ENCODE results near the gene FSCN2.

DNA sequence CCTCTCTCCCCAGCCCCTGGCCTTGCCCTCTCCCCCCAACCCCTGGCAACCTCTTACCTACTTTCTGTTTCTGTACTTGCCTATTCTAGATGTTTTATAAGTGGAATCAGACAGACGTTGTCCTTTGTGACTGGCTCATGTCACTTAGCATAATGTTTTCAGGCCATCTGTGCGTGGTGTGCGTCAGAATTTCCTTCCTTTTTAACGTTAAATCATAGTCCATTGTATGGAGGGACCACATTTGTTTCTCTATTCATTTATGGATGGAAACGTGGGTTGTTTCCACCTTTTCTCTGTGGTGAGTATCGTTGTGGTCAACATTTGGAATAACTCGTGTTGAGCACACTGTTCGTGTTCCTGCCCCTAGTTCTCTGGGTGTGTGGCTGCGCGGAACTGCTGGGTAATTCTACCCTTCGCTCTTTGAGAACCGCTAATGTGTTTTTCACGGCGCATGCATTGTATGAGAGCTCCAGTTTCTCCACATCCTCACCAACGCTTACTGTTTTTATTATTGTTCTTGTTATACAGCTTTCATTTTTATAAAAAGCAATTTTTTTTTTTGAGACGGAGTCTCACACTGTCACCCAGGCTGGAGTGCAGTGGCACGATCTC, 41.9 kb upstream of the FSCN2 start:
- TF ChIP-seq ZNF217 (IDR thresholded peaks at IDR 0.05) (no peak), HDGF (IDR thresholded peaks at IDR 0.05) (no peak), POLR2AphosphoS5 (IDR thresholded peaks at IDR 0.05; ENCODE audit: low read length) (no peak), GABPA (IDR thresholded peaks at IDR 0.05; ENCODE audit: low read depth) (no peak), RFX5 (IDR thresholded peaks at IDR 0.05; ENCODE audit: low read depth, low read length) (no peak), ZNF274 (IDR thresholded peaks at IDR 0.05; ENCODE audit: insufficient read depth, insufficient read length) (no peak), CEBPB (IDR thresholded peaks at IDR 0.05; ENCODE audit: borderline replicate concordance in 1 of 2, low read depth in 2 of 2, low read length in 2 of 2) (no peak), SRF (IDR thresholded peaks at IDR 0.05; ENCODE audit: low read depth in 2 of 2, low read length in 2 of 2) (no peak), POLR2A (IDR thresholded peaks at IDR 0.05; ENCODE audit: low read depth, low read length) (no peak), SP1 (IDR thresholded peaks at IDR 0.05; ENCODE audit: low read depth, low read length) (no peak), RAD51 (IDR thresholded peaks at IDR 0.05) (no peak), ASH2L (IDR thresholded peaks at IDR 0.05; ENCODE audit: borderline replicate concordance, low read depth) (no peak)
- TF ChIP-seq, protein P1, sequence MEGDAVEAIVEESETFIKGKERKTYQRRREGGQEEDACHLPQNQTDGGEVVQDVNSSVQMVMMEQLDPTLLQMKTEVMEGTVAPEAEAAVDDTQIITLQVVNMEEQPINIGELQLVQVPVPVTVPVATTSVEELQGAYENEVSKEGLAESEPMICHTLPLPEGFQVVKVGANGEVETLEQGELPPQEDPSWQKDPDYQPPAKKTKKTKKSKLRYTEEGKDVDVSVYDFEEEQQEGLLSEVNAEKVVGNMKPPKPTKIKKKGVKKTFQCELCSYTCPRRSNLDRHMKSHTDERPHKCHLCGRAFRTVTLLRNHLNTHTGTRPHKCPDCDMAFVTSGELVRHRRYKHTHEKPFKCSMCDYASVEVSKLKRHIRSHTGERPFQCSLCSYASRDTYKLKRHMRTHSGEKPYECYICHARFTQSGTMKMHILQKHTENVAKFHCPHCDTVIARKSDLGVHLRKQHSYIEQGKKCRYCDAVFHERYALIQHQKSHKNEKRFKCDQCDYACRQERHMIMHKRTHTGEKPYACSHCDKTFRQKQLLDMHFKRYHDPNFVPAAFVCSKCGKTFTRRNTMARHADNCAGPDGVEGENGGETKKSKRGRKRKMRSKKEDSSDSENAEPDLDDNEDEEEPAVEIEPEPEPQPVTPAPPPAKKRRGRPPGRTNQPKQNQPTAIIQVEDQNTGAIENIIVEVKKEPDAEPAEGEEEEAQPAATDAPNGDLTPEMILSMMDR (IDR thresholded peaks at IDR 0.05 in 2 of 3, conservative IDR thresholded peaks at IDR 0.05 in 1 of 3; ENCODE audit: control insufficient read depth in 2 of 3, extremely low read depth in 1 of 3, insufficient read depth in 1 of 3, low read depth in 3 of 3, low read length in 3 of 3), result no peak
- TF ChIP-seq, protein P2, sequence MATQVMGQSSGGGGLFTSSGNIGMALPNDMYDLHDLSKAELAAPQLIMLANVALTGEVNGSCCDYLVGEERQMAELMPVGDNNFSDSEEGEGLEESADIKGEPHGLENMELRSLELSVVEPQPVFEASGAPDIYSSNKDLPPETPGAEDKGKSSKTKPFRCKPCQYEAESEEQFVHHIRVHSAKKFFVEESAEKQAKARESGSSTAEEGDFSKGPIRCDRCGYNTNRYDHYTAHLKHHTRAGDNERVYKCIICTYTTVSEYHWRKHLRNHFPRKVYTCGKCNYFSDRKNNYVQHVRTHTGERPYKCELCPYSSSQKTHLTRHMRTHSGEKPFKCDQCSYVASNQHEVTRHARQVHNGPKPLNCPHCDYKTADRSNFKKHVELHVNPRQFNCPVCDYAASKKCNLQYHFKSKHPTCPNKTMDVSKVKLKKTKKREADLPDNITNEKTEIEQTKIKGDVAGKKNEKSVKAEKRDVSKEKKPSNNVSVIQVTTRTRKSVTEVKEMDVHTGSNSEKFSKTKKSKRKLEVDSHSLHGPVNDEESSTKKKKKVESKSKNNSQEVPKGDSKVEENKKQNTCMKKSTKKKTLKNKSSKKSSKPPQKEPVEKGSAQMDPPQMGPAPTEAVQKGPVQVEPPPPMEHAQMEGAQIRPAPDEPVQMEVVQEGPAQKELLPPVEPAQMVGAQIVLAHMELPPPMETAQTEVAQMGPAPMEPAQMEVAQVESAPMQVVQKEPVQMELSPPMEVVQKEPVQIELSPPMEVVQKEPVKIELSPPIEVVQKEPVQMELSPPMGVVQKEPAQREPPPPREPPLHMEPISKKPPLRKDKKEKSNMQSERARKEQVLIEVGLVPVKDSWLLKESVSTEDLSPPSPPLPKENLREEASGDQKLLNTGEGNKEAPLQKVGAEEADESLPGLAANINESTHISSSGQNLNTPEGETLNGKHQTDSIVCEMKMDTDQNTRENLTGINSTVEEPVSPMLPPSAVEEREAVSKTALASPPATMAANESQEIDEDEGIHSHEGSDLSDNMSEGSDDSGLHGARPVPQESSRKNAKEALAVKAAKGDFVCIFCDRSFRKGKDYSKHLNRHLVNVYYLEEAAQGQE (IDR thresholded peaks at IDR 0.05; ENCODE audit: low read depth, low read length), result no peak

All from GM12878 (cell line).